ENCODE measurements around the gene HAPSTR1.

The HAPSTR1 gene

GRCh38 chr16:9118170-9118569, 26.7 kb downstream of the HAPSTR1 start:
- ATAC-seq, result no peak
- H3K36me3 Mint-ChIP-seq, result peaks cover 54% of the 10 kb centered on the region
- no peak overlapping the region for H3K27ac Mint-ChIP-seq
- peaks cover 58% of the 10 kb centered on the region for H3K4me1 Mint-ChIP-seq
- H3K4me3 Mint-ChIP-seq, result no peak overlapping the region
- no peaks in the 10 kb centered on the region for H3K9me3 Mint-ChIP-seq
- H3K27me3 Mint-ChIP-seq, result no peaks in the 10 kb centered on the region

- Mint-ChIP-seq H3K4me1 (peaks cover 58% of the 10 kb centered on the region), H3K36me3 (peaks cover 51% of the 10 kb centered on the region), H3K4me3 (no peak overlapping the region), H3K27ac (no peak overlapping the region), H3K27me3 (no peaks in the 10 kb centered on the region), H3K9me3 (no peaks in the 10 kb centered on the region)
- no peak for ATAC-seq
These were observed 28.4 kb downstream of the HAPSTR1 start for GRCh38 chr16:9119795-9120194.

GRCh38 chr16:9122342-9122741, 30.9 kb downstream of the HAPSTR1 start:
- no peak for ATAC-seq
- no peaks in the 10 kb centered on the region for H3K27me3 Mint-ChIP-seq
- H3K36me3 Mint-ChIP-seq, result peaks cover 27% of the 10 kb centered on the region
- peaks cover 66% of the 10 kb centered on the region for H3K4me1 Mint-ChIP-seq
- peak overlapping the region; percentile 32 for H3K27ac Mint-ChIP-seq
- H3K9me3 Mint-ChIP-seq, result no peaks in the 10 kb centered on the region
- H3K4me3 Mint-ChIP-seq, result no peak overlapping the region

GRCh38 chr16:9122969-9123368, 31.5 kb downstream of the HAPSTR1 start:
- peaks cover 22% of the 10 kb centered on the region for H3K36me3 Mint-ChIP-seq
- no peaks in the 10 kb centered on the region for H3K9me3 Mint-ChIP-seq
- peaks cover 66% of the 10 kb centered on the region for H3K4me1 Mint-ChIP-seq
- no peak for ATAC-seq
- H3K27me3 Mint-ChIP-seq, result no peaks in the 10 kb centered on the region
- peak overlapping the region; percentile 89 for H3K27ac Mint-ChIP-seq
- H3K4me3 Mint-ChIP-seq, result no peak overlapping the region

- no peaks in the 10 kb centered on the region for H3K27me3 Mint-ChIP-seq
- peak overlapping the region; percentile 89 for H3K27ac Mint-ChIP-seq
- ATAC-seq, result no peak
- peaks cover 22% of the 10 kb centered on the region for H3K36me3 Mint-ChIP-seq
- H3K4me3 Mint-ChIP-seq, result peak overlapping the region; percentile 51
- H3K9me3 Mint-ChIP-seq, result no peaks in the 10 kb centered on the region
- peaks cover 69% of the 10 kb centered on the region for H3K4me1 Mint-ChIP-seq
These were observed 32.0 kb downstream of the HAPSTR1 start for GRCh38 chr16:9123401-9123800.

- peak; percentile 94 for ATAC-seq
- Mint-ChIP-seq H3K36me3 (peaks cover 22% of the 10 kb centered on the region), H3K4me3 (peak overlapping the region; percentile 51), H3K27ac (peak overlapping the region; percentile 89), H3K9me3 (no peaks in the 10 kb centered on the region), H3K27me3 (no peaks in the 10 kb centered on the region), H3K4me1 (peaks cover 74% of the 10 kb centered on the region)
These were observed 32.4 kb downstream of the HAPSTR1 start for GRCh38 chr16:9123871-9124270.

GRCh38 chr16:9124444-9124843, 33.0 kb downstream of the HAPSTR1 start:
- ATAC-seq, result no peak
- Mint-ChIP-seq H3K27me3 (no peaks in the 10 kb centered on the region), H3K36me3 (peaks cover 22% of the 10 kb centered on the region), H3K4me1 (peaks cover 76% of the 10 kb centered on the region), H3K27ac (peak overlapping the region; percentile 89), H3K9me3 (no peaks in the 10 kb centered on the region), H3K4me3 (no peak overlapping the region)

GRCh38 chr16:9124908-9125584, 33.6 kb downstream of the HAPSTR1 start:
- Mint-ChIP-seq H3K9me3 (no peaks in the 10 kb centered on the region), H3K27ac (peak overlapping the region; percentile 89), H3K4me1 (peaks cover 72% of the 10 kb centered on the region), H3K27me3 (no peaks in the 10 kb centered on the region), H3K4me3 (no peak overlapping the region), H3K36me3 (peaks cover 18% of the 10 kb centered on the region)
- no peak for ATAC-seq

GRCh38 chr16:9125658-9126505, 34.4 kb downstream of the HAPSTR1 start:
- no peaks in the 10 kb centered on the region for H3K27me3 Mint-ChIP-seq
- no peaks in the 10 kb centered on the region for H3K9me3 Mint-ChIP-seq
- peak overlapping the region; percentile 89 for H3K27ac Mint-ChIP-seq
- peaks cover 15% of the 10 kb centered on the region for H3K36me3 Mint-ChIP-seq
- no peak overlapping the region for H3K4me3 Mint-ChIP-seq
- ATAC-seq, result no peak
- H3K4me1 Mint-ChIP-seq, result peaks cover 70% of the 10 kb centered on the region

- no peaks in the 10 kb centered on the region for H3K27me3 Mint-ChIP-seq
- peaks cover 70% of the 10 kb centered on the region for H3K4me1 Mint-ChIP-seq
- H3K36me3 Mint-ChIP-seq, result peaks cover 15% of the 10 kb centered on the region
- H3K4me3 Mint-ChIP-seq, result no peak overlapping the region
- H3K27ac Mint-ChIP-seq, result peak overlapping the region; percentile 89
- no peak for ATAC-seq
- H3K9me3 Mint-ChIP-seq, result no peaks in the 10 kb centered on the region
These were observed 35.2 kb downstream of the HAPSTR1 start for GRCh38 chr16:9126609-9127008.

- H3K4me1 Mint-ChIP-seq, result peaks cover 63% of the 10 kb centered on the region
- H3K36me3 Mint-ChIP-seq, result peaks cover 13% of the 10 kb centered on the region
- H3K27me3 Mint-ChIP-seq, result no peaks in the 10 kb centered on the region
- ATAC-seq, result no peak
- no peaks in the 10 kb centered on the region for H3K9me3 Mint-ChIP-seq
- peak overlapping the region; percentile 89 for H3K27ac Mint-ChIP-seq
- no peak overlapping the region for H3K4me3 Mint-ChIP-seq
These were observed 37.2 kb downstream of the HAPSTR1 start for GRCh38 chr16:9128346-9129342.

- Mint-ChIP-seq H3K27ac (peak overlapping the region; percentile 36), H3K4me3 (no peak overlapping the region), H3K4me1 (peaks cover 35% of the 10 kb centered on the region), H3K27me3 (peaks cover 8% of the 10 kb centered on the region), H3K36me3 (peaks cover 5% of the 10 kb centered on the region), H3K9me3 (no peaks in the 10 kb centered on the region)
- no peak for ATAC-seq
These were observed 42.9 kb downstream of the HAPSTR1 start for GRCh38 chr16:9134306-9134705.

- peaks cover 36% of the 10 kb centered on the region for H3K4me1 Mint-ChIP-seq
- no peaks in the 10 kb centered on the region for H3K9me3 Mint-ChIP-seq
- H3K27me3 Mint-ChIP-seq, result peaks cover 9% of the 10 kb centered on the region
- peak overlapping the region; percentile 36 for H3K27ac Mint-ChIP-seq
- peaks cover 5% of the 10 kb centered on the region for H3K36me3 Mint-ChIP-seq
- peak overlapping the region; percentile 0 for H3K4me3 Mint-ChIP-seq
- ATAC-seq, result peak; percentile 82
These were observed 43.3 kb downstream of the HAPSTR1 start for GRCh38 chr16:9134739-9135138.

GRCh38 chr16:9135797-9136196, 44.4 kb downstream of the HAPSTR1 start:
- peaks cover 10% of the 10 kb centered on the region for H3K36me3 Mint-ChIP-seq
- peak; percentile 76 for ATAC-seq

GRCh38 chr16:9136596-9136995, 45.2 kb downstream of the HAPSTR1 start:
- no peaks in the 10 kb centered on the region for H3K9me3 Mint-ChIP-seq
- no peak overlapping the region for H3K4me3 Mint-ChIP-seq
- H3K4me1 Mint-ChIP-seq, result peaks cover 41% of the 10 kb centered on the region
- H3K27me3 Mint-ChIP-seq, result peaks cover 9% of the 10 kb centered on the region
- peaks cover 12% of the 10 kb centered on the region for H3K36me3 Mint-ChIP-seq
- no peak for ATAC-seq
- no peak overlapping the region for H3K27ac Mint-ChIP-seq

More at GRCh38 chr16:9135797-9136196, 44.4 kb downstream of the HAPSTR1 start:
- Mint-ChIP-seq H3K27me3 (peaks cover 9% of the 10 kb centered on the region), H3K4me3 (peak overlapping the region; percentile 3), H3K4me1 (peaks cover 41% of the 10 kb centered on the region), H3K27ac (peak overlapping the region; percentile 36), H3K9me3 (no peaks in the 10 kb centered on the region)

Measured in stimulated activated memory B cell treated with anti-CD40 and anti-IgM and Interleukin-4, amounts not matched to agents 10 μg/mL and 1 μg/mL and 100 μg/mL, for 72 hours (primary cell).